Stimulated activated CD4-positive, alpha-beta T cell treated with anti-CD3 and anti-CD28 coated beads, Interleukin-1b, Interleukin-23, amount 100 ng/mL, for 48 hours (primary cell): ENCODE results near the gene RNF214.
"Not testable (repeated sequence)": the region's sequence is repeated elsewhere in the genome, so short reads cannot be mapped to it uniquely, and the experiment has no call there.

Experiments
- DNase-seq: peaks from one replicate; pipeline ENCODE4 v3.0.0-alpha.2; 2020

The RNF214 gene

GRCh38 chr11:117232092-117232878, at the start of gene RNF214:
TSS of gene RNF214 (plus strand) at chr11:117232671. CDS start at chr11:117234273, 1,602 bp downstream.
- DNase-seq = peak; percentile 74

- DNase-seq = not testable (repeated sequence)
Measured at GRCh38 chr11:117183178-117183577, 49.3 kb upstream of the RNF214 start.

- DNase-seq = no peak
Measured at GRCh38 chr11:117183724-117184349, 48.6 kb upstream of the RNF214 start.

GRCh38 chr11:117185736-117186430, 46.6 kb upstream of the RNF214 start:
- no peak for DNase-seq

- DNase-seq = no peak
Measured at GRCh38 chr11:117186431-117186761, 46.1 kb upstream of the RNF214 start.

- DNase-seq = no peak
Measured at GRCh38 chr11:117187007-117187406, 45.5 kb upstream of the RNF214 start.

- no peak for DNase-seq
Measured at GRCh38 chr11:117187428-117187798, 45.1 kb upstream of the RNF214 start.

GRCh38 chr11:117187799-117188481, 44.5 kb upstream of the RNF214 start:
- no peak for DNase-seq

- DNase-seq = no peak
Measured at GRCh38 chr11:117188620-117189081, 43.8 kb upstream of the RNF214 start.

GRCh38 chr11:117189191-117189940, 43.1 kb upstream of the RNF214 start:
- DNase-seq = no peak

GRCh38 chr11:117189941-117190544, 42.4 kb upstream of the RNF214 start:
- no peak for DNase-seq

GRCh38 chr11:117191680-117192400, 40.6 kb upstream of the RNF214 start:
- no peak for DNase-seq

- DNase-seq = no peak
Measured at GRCh38 chr11:117192401-117192875, 40.0 kb upstream of the RNF214 start.

GRCh38 chr11:117193130-117194020, 39.1 kb upstream of the RNF214 start:
- DNase-seq = no peak

GRCh38 chr11:117194267-117194666, 38.2 kb upstream of the RNF214 start:
- no peak for DNase-seq

- no peak for DNase-seq
Measured at GRCh38 chr11:117195258-117195657, 37.2 kb upstream of the RNF214 start.

- DNase-seq = no peak
Measured at GRCh38 chr11:117195761-117196160, 36.7 kb upstream of the RNF214 start.

GRCh38 chr11:117197006-117197405, 35.5 kb upstream of the RNF214 start:
- no peak for DNase-seq

GRCh38 chr11:117197516-117198456, 34.7 kb upstream of the RNF214 start:
- no peak for DNase-seq
